IMR-90 (cell line): Measurements from ENCODE around the gene EMC9. TPM values are rescaled to one million over a fixed set of nuclear protein-coding genes. Genes with fewer than 3 reads are reported as not detected.

Experiments used
- BHLHE40 ChIP-seq: fragments of 150-350 bp; IDR thresholded peaks from 2 replicates; pipeline ENCODE4 v1.6.1; 2016; ENCODE audit warnings: mild to moderate bottlenecking, low read depth, low read length
- CHD1 ChIP-seq: IDR thresholded peaks from 2 replicates; pipeline ENCODE4 v1.6.1; 2012; ENCODE audit warnings: low read depth, low read length, improper control_type of control experiment
- MAFK ChIP-seq: IDR thresholded peaks from 2 replicates; pipeline ENCODE4 v1.6.1; 2012; ENCODE audit warnings: low read depth, low read length, improper control_type of control experiment
- MAZ ChIP-seq: IDR thresholded peaks from 2 replicates; pipeline ENCODE4 v1.6.1; 2012; ENCODE audit warnings: low read depth, mild to moderate bottlenecking, low read length, improper control_type of control experiment, moderate library complexity, borderline replicate concordance
- RAD21 ChIP-seq: IDR thresholded peaks from 2 replicates; pipeline ENCODE4 v1.6.1; 2012; ENCODE audit warnings: low read length, improper control_type of control experiment
- SMC3 ChIP-seq: fragments of 150-350 bp; IDR thresholded peaks from 2 replicates; pipeline ENCODE4 v1.6.1; 2016; ENCODE audit warnings: low read depth, mild to moderate bottlenecking, antibody characterized with exemption, low read length, moderate library complexity
- polyA plus RNA-seq, 3 experiments: library from polyadenylated mRNA; depleted of rRNA; stranded (reverse); fragments of >200 nt; gene quantifications; 2 replicates each; pipeline ENCODE4 v1.2.3, GENCODE V29; 2012; ENCODE audit warnings: low replicate concordance in 1 of 3
- total RNA-seq: library from RNA; depleted of rRNA; stranded (reverse); fragments of >200 nt; gene quantifications from 2 replicates; pipeline ENCODE4 v1.2.3, GENCODE V29; 2012

Gene EMC9
- total and polyA plus RNA-seq, 2 of the 4 experiments (the other 2 are of a cell fraction) = 15.1 to 19.2 TPM

DNA sequence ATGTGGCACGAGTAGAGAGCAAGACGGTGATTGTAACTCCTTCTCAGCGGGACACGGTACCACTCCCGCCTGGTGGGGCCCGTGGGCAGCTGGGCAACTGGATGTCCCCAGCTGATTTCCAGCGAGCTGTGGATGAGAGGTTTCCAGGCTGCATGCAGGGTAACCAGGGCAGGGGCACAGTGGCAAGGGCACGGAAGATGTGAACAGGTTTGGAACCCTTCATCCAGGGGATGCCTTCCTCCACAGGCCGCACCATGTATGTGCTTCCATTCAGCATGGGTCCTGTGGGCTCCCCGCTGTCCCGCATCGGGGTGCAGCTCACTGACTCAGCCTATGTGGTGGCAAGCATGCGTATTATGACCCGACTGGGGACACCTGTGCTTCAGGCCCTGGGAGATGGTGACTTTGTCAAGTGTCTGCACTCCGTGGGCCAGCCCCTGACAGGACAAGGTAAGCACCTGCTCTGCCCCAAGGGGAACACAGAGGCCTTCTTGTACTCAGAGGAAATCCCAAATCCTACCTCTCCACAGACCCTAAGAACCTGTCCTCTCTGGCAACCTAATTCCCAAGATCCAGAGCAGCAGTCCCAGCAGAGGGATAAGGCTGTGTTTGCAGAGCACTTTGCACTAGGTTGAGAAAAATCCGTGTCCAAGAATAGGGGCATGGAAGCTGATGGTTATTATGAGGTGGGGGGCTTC, 43.0 kb downstream of the EMC9 start (continued):
- TF ChIP-seq BHLHE40 = no peak
- no peak for TF ChIP-seq CHD1
- TF ChIP-seq MAFK = no peak
- TF ChIP-seq SMC3 = no peak
- no peak for TF ChIP-seq RAD21
- TF ChIP-seq MAZ = no peak
